A549 (cell line): ENCODE measurements around the gene POLR2C. TPM values are rescaled to one million over a fixed set of nuclear protein-coding genes. Genes with fewer than 3 reads are reported as not detected.
"Not testable (repeated sequence)": the region's sequence is repeated elsewhere in the genome, so short reads cannot be mapped to it uniquely, and the experiment has no call there.

Source experiments
- ATAC-seq, 2 experiments: fragments of 200-7000 bp in 1 of 2; fragments of >200 bp in 1 of 2; cut with Nextera tagmentation in 1 of 2; cut with Tn5 transposase in 1 of 2; 3 replicates each; pipeline versions ENCODE4 v1.8.0 to v1.9.1; 2018 to 2020; ENCODE audit warnings: mild to moderate bottlenecking in 1 of 2, moderate library complexity in 1 of 2
- CTCF ChIA-PET: fragments of 300-600 bp; sonication (Branson Sonifier 250); formaldehyde crosslinking; extraction: SDS; loops from one replicate; lab custom pipeline; 2021; ENCODE audit warnings: antibody characterized with exemption, inconsistent platforms; lab: Yijun Ruan, JAX
- POLR2A ChIA-PET: fragments of 350-600 bp; formaldehyde crosslinking; extraction: SDS; loops from one replicate; lab custom pipeline; 2021; ENCODE audit warnings: antibody characterized with exemption, inconsistent platforms; lab: Yijun Ruan, JAX
- DNase-seq, 2 experiments: peaks; one replicate each; pipeline versions ENCODE4 v3.0.0 to v3.0.0-alpha.2; 2011 to 2016; ENCODE audit warnings: low read depth in 1 of 2, low spot score in 1 of 2
- FAIRE-seq: peaks from 2 replicates; lab custom pipeline; 2011; peaks lifted over from hg19 to GRCh38; lab: Jason Lieb, UNC
- H3K27ac ChIP-seq, 2 experiments: fragments of >200 bp; sonication (Bioruptor Twin); formaldehyde crosslinking; 3 replicates each; pipeline ENCODE4 v1.5.1; 2016 to 2017
- H3K4me1 ChIP-seq: fragments of >200 bp; sonication (Bioruptor Twin); formaldehyde crosslinking; 3 replicates; pipeline ENCODE4 v1.6.1; 2016
- H3K4me2 ChIP-seq: fragments of >200 bp; sonication (Bioruptor Twin); formaldehyde crosslinking; 3 replicates; pipeline ENCODE4 v1.6.1; 2016
- H3K4me3 ChIP-seq: fragments of >200 bp; sonication (Bioruptor Twin); formaldehyde crosslinking; 3 replicates; pipeline ENCODE4 v1.5.1; 2016
- H3K9me3 ChIP-seq: fragments of >200 bp; sonication (Bioruptor Twin); formaldehyde crosslinking; 3 replicates; pipeline ENCODE4 v1.6.1; 2016
- BHLHE40 ChIP-seq: IDR thresholded peaks from 2 replicates; pipeline ENCODE4 v1.6.1; 2012; ENCODE audit warnings: low read depth, low read length, inconsistent platforms
- CBX2 ChIP-seq: fragments of 200-600 bp; sonication (generic); IDR thresholded peaks from 2 replicates; pipeline ENCODE4 v1.6.1; 2016; ENCODE audit warnings: low read depth, mild to moderate bottlenecking, borderline replicate concordance
- FOSB ChIP-seq: fragments of 250-450 bp; sonication (Bioruptor Pico); IDR thresholded peaks from 2 replicates; pipeline ENCODE4 v1.5.0; 2020; ENCODE audit warnings: mild to moderate bottlenecking, moderate library complexity
- HOXA7 ChIP-seq: fragments of 250-450 bp; sonication (Bioruptor Pico); IDR thresholded peaks from 2 replicates; pipeline ENCODE4 v1.5.0; 2020; ENCODE audit warnings: mild to moderate bottlenecking, moderate library complexity
- HOXB13 ChIP-seq: fragments of 250-450 bp; sonication (Bioruptor Pico); IDR thresholded peaks from 2 replicates; pipeline ENCODE4 v1.5.0; 2020; ENCODE audit warnings: low read depth, mild to moderate bottlenecking, moderate library complexity
- KDM1A ChIP-seq: fragments of 200-600 bp; sonication (generic); IDR thresholded peaks from 2 replicates; pipeline ENCODE4 v1.6.1; 2016; ENCODE audit warnings: low read depth, mild to moderate bottlenecking
- MAFK ChIP-seq: fragments of 450-650 bp; IDR thresholded peaks from 2 replicates; pipeline ENCODE4 v1.6.1; 2014; ENCODE audit not compliant: partially characterized antibody
- NFE2L2 ChIP-seq: fragments of 150-350 bp; conservative IDR thresholded peaks from 2 replicates; pipeline ENCODE4 v1.6.1; 2014; ENCODE audit warnings: low read length
- POLR2A ChIP-seq: IDR thresholded peaks from 2 replicates; pipeline ENCODE4 v1.6.1; 2012; ENCODE audit warnings: mild to moderate bottlenecking, low read length
- POLR2AphosphoS2 ChIP-seq: conservative IDR thresholded peaks from 2 replicates; pipeline ENCODE4 v1.6.1; 2012; ENCODE audit warnings: low read length, improper control_type of control experiment, inconsistent platforms
- RAD21 ChIP-seq, 2 experiments: fragments of >200 bp in 1 of 2; sonication (Bioruptor Twin) in 1 of 2; formaldehyde crosslinking in 1 of 2; IDR thresholded peaks in 1 of 2; conservative IDR thresholded peaks in 1 of 2; 2 replicates in 1 of 2; 3 replicates in 1 of 2; pipeline ENCODE4 v1.6.1; 2012 to 2018; ENCODE audit warnings: inconsistent platforms in 1 of 2
- RARB ChIP-seq: fragments of 250-450 bp; sonication (Bioruptor Pico); IDR thresholded peaks from 2 replicates; pipeline ENCODE4 v1.8.0; 2021; ENCODE audit warnings: mild to moderate bottlenecking, moderate library complexity
- RCOR1 ChIP-seq: fragments of 150-350 bp; IDR thresholded peaks from 2 replicates; pipeline ENCODE4 v1.6.1; 2014; ENCODE audit warnings: antibody characterized with exemption, low read length, low read depth
- TP53 ChIP-seq: fragments of 250-450 bp; sonication (Bioruptor Pico); IDR thresholded peaks from 2 replicates; pipeline ENCODE4 v1.5.0; 2021; ENCODE audit warnings: mild to moderate bottlenecking, moderate library complexity
- ZNF302 ChIP-seq: fragments of 250-450 bp; sonication (Bioruptor Pico); IDR thresholded peaks from 2 replicates; pipeline ENCODE4 v1.9.0; 2021; ENCODE audit warnings: inconsistent platforms, mild to moderate bottlenecking, moderate library complexity
- WGBS: methylation state at CpG from one replicate; pipeline ENCODE4 v1.1.6; 2017; ENCODE audit errors: missing lambda C conversion rate; 5-methylcytosine and 5-hydroxymethylcytosine counted together
- polyA plus RNA-seq, 4 experiments: library from polyadenylated mRNA; depleted of rRNA in 3 of 4; stranded (reverse); fragments of >200 nt; fragmentation: RNase III in 1 of 4; extraction: RNeasy Plus Mini Kit Qiagen cat#74134 plus additional on column Dnase treatment in 1 of 4; gene quantifications; 2 replicates in 3 of 4; 3 replicates in 1 of 4; pipeline ENCODE4 v1.2.3, GENCODE V29; 2011 to 2017
- TF ChIP-seq, protein P1 (sequence below): fragments of >200 bp; sonication (Bioruptor Twin); formaldehyde crosslinking; IDR thresholded peaks from 3 replicates; pipeline ENCODE4 v1.5.1; 2016
- TF ChIP-seq, protein P2 (sequence below): IDR thresholded peaks from 2 replicates; pipeline ENCODE4 v1.6.1; 2012
- TF ChIP-seq, protein P3 (sequence below): fragments of 200-600 bp; sonication (generic); IDR thresholded peaks from 2 replicates; pipeline ENCODE4 v1.6.1; 2016; ENCODE audit warnings: antibody characterized with exemption, mild to moderate bottlenecking, moderate library complexity
- TF ChIP-seq, protein P4 (sequence below): fragments of >200 bp; sonication (Bioruptor Twin); formaldehyde crosslinking; IDR thresholded peaks from 2 replicates; pipeline ENCODE4 v1.6.1; 2016

Gene POLR2C
- polyA plus RNA-seq, 2 of the 4 experiments (the other 2 are of a cell fraction) = 148 to 229 TPM

DNA sequence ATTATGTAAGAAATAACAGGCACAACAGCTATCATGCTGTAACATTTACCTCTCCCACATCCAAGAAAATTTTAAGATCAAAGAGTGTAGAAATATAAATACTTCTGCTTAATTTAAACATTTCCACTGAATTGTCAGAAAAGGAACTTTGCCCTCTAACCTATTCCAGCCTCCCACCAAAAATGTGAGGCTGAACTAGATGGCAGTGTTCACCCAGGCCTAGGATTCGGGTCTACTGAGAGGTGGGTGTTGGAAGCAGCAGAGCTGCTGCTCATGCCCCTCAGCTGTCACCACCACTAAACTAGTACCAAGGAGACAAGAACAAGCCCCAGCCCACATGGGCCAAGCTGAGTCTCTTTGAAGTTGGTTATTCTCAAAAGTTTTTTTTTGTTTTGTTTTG, 26.6 kb upstream of the POLR2C start:
- TF ChIP-seq, protein P1, sequence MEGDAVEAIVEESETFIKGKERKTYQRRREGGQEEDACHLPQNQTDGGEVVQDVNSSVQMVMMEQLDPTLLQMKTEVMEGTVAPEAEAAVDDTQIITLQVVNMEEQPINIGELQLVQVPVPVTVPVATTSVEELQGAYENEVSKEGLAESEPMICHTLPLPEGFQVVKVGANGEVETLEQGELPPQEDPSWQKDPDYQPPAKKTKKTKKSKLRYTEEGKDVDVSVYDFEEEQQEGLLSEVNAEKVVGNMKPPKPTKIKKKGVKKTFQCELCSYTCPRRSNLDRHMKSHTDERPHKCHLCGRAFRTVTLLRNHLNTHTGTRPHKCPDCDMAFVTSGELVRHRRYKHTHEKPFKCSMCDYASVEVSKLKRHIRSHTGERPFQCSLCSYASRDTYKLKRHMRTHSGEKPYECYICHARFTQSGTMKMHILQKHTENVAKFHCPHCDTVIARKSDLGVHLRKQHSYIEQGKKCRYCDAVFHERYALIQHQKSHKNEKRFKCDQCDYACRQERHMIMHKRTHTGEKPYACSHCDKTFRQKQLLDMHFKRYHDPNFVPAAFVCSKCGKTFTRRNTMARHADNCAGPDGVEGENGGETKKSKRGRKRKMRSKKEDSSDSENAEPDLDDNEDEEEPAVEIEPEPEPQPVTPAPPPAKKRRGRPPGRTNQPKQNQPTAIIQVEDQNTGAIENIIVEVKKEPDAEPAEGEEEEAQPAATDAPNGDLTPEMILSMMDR = no peak
- 0 out of 5 replicates have a peak, but pooled peaks of 1 of the 2 experiments have one; percentile 5 for TF ChIP-seq RAD21 (conservative IDR thresholded peaks at IDR 0.05 in 1 of 2, IDR thresholded peaks at IDR 0.05 in 1 of 2)
- no peak for TF ChIP-seq RARB (CRISPR knock-in tag)
- TF ChIP-seq MAFK = no peak
- TF ChIP-seq BHLHE40 = no peak
- ChIA-PET CTCF (interaction anchor here (0.7 to 2.3 kb wide), 8 partner anchors 11 to 249 kb away, joined by 3 to 10 read pairs (median 6); partner anchors contain the start of gene POLR2C), POLR2A (no interaction called here)
- FAIRE-seq (no peak), DNase-seq (no peak), ATAC-seq (no peak)
- no peak overlapping the region for H3K4me2 ChIP-seq
- 78% methylated on average over 1 of the region's 1 CpG for WGBS
- no peak overlapping the region for H3K4me3 ChIP-seq
- no peaks in the 10 kb centered on the region for H3K4me1 ChIP-seq
- H3K9me3 ChIP-seq = no peaks in the 10 kb centered on the region
- H3K27ac ChIP-seq = no peak overlapping the region

DNA sequence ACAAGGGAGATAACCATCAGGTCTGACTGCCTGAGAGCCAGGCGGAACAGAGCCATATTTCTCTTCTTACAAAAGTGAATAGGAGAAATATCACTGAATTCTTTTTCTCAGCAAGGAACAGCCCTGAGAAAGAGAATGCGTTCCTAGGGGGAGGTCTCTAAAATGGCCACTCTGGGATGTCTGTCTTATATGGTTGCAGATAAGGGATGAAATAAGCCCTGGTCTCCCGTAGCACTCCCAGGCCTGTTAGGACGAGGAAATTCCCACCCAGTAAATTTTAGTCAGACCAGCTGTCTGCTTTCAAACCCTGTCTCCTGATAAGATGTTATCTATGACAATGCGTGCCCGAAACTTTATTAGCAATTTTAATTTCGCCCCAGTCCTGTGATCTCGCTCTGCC, 22.5 kb upstream of the POLR2C start:
- ChIA-PET POLR2A (interaction anchor here (0.9 kb wide), 1 partner anchor 22 kb away, joined by 3 read pairs; the partner anchor contains the start of gene POLR2C), CTCF (interaction anchor here (0.9 to 5.3 kb wide), 6 partner anchors 7 to 139 kb away, joined by 3 to 30 read pairs (median 7); partner anchors contain the start of genes CIAPIN1, COQ9 and POLR2C)
- not testable (repeated sequence) for H3K9me3 ChIP-seq, H3K4me2 ChIP-seq, FAIRE-seq, ATAC-seq, H3K4me1 ChIP-seq, H3K27ac ChIP-seq, DNase-seq, H3K4me3 ChIP-seq
- WGBS = 96% methylated on average over 8 of the region's 8 CpGs

DNA sequence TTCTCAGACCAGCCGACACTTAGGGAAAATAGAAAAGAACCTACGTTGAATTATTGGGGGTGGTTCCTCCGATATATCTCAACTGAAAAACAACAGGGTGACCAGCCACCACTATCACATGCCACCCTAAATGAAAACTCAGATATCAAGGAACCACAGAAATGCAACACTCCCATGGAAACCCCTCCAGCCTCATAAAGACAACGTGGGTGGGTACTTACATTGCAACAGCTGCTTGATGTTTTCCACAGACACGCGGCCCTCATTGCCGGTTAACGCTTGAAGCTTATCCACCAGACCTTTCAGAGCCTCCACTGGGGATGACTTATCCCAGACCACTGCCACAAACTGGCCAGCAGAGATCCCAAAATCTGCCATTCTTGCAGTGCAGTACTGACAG, 21.9 kb upstream of the POLR2C start:
- H3K27ac ChIP-seq, H3K4me1 ChIP-seq, H3K4me2 ChIP-seq, POLR2A ChIA-PET, DNase-seq, H3K9me3 ChIP-seq, FAIRE-seq, ATAC-seq, H3K4me3 ChIP-seq: not testable (repeated sequence)
- CTCF ChIA-PET = interaction anchor here (2.1 to 5.3 kb wide), 3 partner anchors 19 to 23 kb away, joined by 7 to 30 read pairs (median 26); partner anchors contain the start of gene POLR2C
- 94% methylated on average over 8 of the region's 8 CpGs for WGBS

DNA sequence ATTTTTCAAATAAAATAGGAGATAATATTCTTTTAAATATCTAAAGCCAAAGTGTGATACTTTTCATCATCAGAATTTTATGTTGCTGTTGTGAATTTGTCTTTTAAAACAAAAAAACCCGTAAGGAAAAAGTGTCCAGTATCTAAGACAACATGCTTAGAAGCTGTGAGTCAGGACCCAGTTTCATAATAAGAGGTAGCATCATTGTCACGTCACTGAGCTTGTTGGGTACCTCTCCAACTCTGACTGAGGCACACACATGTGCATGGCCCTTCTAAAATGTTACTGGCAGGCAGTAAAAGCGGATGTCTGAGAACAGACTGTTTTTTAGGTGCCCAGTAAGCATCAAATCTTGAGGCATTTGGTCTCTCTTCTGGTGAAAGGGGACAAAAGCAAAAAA, 17.8 kb upstream of the POLR2C start:
- Histone ChIP-seq H3K4me3 (no peak overlapping the region), H3K27ac (no peak overlapping the region), H3K4me2 (no peak overlapping the region), H3K4me1 (peaks cover 27% of the 10 kb centered on the region), H3K9me3 (no peaks in the 10 kb centered on the region)
- ATAC-seq (no peak), FAIRE-seq (no peak), DNase-seq (no peak)
- TF ChIP-seq NFE2L2 (no peak), FOSB (CRISPR knock-in tag) (no peak), POLR2A (no peak), ZNF302 (CRISPR knock-in tag) (no peak), RARB (CRISPR knock-in tag) (no peak), KDM1A (no peak), POLR2AphosphoS2 (no peak), RCOR1 (no peak), CBX2 (no peak), TP53 (no peak), HOXA7 (CRISPR knock-in tag) (no peak), HOXB13 (CRISPR knock-in tag) (no peak)
- TF ChIP-seq, protein P2, sequence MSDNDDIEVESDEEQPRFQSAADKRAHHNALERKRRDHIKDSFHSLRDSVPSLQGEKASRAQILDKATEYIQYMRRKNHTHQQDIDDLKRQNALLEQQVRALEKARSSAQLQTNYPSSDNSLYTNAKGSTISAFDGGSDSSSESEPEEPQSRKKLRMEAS = no peak
- TF ChIP-seq, protein P3, sequence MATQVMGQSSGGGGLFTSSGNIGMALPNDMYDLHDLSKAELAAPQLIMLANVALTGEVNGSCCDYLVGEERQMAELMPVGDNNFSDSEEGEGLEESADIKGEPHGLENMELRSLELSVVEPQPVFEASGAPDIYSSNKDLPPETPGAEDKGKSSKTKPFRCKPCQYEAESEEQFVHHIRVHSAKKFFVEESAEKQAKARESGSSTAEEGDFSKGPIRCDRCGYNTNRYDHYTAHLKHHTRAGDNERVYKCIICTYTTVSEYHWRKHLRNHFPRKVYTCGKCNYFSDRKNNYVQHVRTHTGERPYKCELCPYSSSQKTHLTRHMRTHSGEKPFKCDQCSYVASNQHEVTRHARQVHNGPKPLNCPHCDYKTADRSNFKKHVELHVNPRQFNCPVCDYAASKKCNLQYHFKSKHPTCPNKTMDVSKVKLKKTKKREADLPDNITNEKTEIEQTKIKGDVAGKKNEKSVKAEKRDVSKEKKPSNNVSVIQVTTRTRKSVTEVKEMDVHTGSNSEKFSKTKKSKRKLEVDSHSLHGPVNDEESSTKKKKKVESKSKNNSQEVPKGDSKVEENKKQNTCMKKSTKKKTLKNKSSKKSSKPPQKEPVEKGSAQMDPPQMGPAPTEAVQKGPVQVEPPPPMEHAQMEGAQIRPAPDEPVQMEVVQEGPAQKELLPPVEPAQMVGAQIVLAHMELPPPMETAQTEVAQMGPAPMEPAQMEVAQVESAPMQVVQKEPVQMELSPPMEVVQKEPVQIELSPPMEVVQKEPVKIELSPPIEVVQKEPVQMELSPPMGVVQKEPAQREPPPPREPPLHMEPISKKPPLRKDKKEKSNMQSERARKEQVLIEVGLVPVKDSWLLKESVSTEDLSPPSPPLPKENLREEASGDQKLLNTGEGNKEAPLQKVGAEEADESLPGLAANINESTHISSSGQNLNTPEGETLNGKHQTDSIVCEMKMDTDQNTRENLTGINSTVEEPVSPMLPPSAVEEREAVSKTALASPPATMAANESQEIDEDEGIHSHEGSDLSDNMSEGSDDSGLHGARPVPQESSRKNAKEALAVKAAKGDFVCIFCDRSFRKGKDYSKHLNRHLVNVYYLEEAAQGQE = no peak
- TF ChIP-seq, protein P4, sequence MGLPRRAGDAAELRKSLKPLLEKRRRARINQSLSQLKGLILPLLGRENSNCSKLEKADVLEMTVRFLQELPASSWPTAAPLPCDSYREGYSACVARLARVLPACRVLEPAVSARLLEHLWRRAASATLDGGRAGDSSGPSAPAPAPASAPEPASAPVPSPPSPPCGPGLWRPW = no peak
- 83% methylated on average over 3 of the region's 3 CpGs for WGBS
- CTCF ChIA-PET = interaction anchor here (1.0 to 5.3 kb wide), 8 partner anchors 8 to 144 kb away, joined by 3 to 30 read pairs (median 10); partner anchors contain the start of gene POLR2C
- POLR2A ChIA-PET = interaction anchor here (1.2 kb wide), 1 partner anchor 18 kb away, joined by 3 read pairs; the partner anchor contains the start of gene POLR2C
